ENCODE measurements around the gene TRIO.

The TRIO gene

GRCh38 chr5:14190194-14191164 is 47.3 kb downstream of the TRIO start:
- no peak for TF ChIP-seq CTCF (IDR thresholded peaks at IDR 0.05; ENCODE audit: borderline replicate concordance, extremely low read depth, low read length, poor library complexity, severe bottlenecking)
- TF ChIP-seq EZH2 (IDR thresholded peaks at IDR 0.05; ENCODE audit: borderline replicate concordance, low read depth, low read length, severe bottlenecking) = no peak
- Histone ChIP-seq H4K20me1 (ENCODE audit: insufficient read depth, low read length) (no peaks in the 10 kb centered on the region), H2AFZ (ENCODE audit: low read depth, low read length) (no peak overlapping the region), H3K27ac (ENCODE audit: low read length) (no peak overlapping the region), H3K36me3 (ENCODE audit: insufficient read depth, low read length) (no peaks in the 10 kb centered on the region), H3K4me3 (ENCODE audit: low read depth in 1 of 2, low read length in 2 of 2) (no peak overlapping the region), H3K27me3 (ENCODE audit: insufficient read depth, low read length, poor library complexity) (no peaks in the 10 kb centered on the region), H3K4me2 (ENCODE audit: insufficient read depth, low read length) (no peak overlapping the region), H3K9ac (ENCODE audit: low read depth, low read length) (no peak overlapping the region), H3K79me2 (ENCODE audit: insufficient read depth, low read length) (no peaks in the 10 kb centered on the region), H3K4me1 (ENCODE audit: insufficient read depth, low read length) (no peaks in the 10 kb centered on the region), H3K9me3 (ENCODE audit: insufficient read depth, low read length, severe bottlenecking) (no peaks in the 10 kb centered on the region)
- DNase-seq = no peak
- ATAC-seq (ENCODE audit: insufficient read depth, low read depth) = no peak

GRCh38 chr5:14191325-14191724 is 48.2 kb downstream of the TRIO start:
- no peak overlapping the region for H3K4me2 ChIP-seq (ENCODE audit: insufficient read depth, low read length)
- no peaks in the 10 kb centered on the region for H3K79me2 ChIP-seq (ENCODE audit: insufficient read depth, low read length)
- no peaks in the 10 kb centered on the region for H4K20me1 ChIP-seq (ENCODE audit: insufficient read depth, low read length)
- no peaks in the 10 kb centered on the region for H3K36me3 ChIP-seq (ENCODE audit: insufficient read depth, low read length)
- H3K27ac ChIP-seq (ENCODE audit: low read length) = no peak overlapping the region
- TF ChIP-seq CTCF (IDR thresholded peaks at IDR 0.05; ENCODE audit: borderline replicate concordance, extremely low read depth, low read length, poor library complexity, severe bottlenecking) = no peak
- no peak for TF ChIP-seq EZH2 (IDR thresholded peaks at IDR 0.05; ENCODE audit: borderline replicate concordance, low read depth, low read length, severe bottlenecking)
- ATAC-seq (ENCODE audit: insufficient read depth, low read depth) (no peak), DNase-seq (no peak)
- H2AFZ ChIP-seq (ENCODE audit: low read depth, low read length) = no peak overlapping the region
- no peaks in the 10 kb centered on the region for H3K9me3 ChIP-seq (ENCODE audit: insufficient read depth, low read length, severe bottlenecking)
- no peaks in the 10 kb centered on the region for H3K27me3 ChIP-seq (ENCODE audit: insufficient read depth, low read length, poor library complexity)
- no peak overlapping the region for H3K9ac ChIP-seq (ENCODE audit: low read depth, low read length)
- no peak overlapping the region for H3K4me3 ChIP-seq (ENCODE audit: low read depth in 1 of 2, low read length in 2 of 2)
- H3K4me1 ChIP-seq (ENCODE audit: insufficient read depth, low read length) = no peaks in the 10 kb centered on the region

- H3K9me3 ChIP-seq (ENCODE audit: insufficient read depth, low read length, severe bottlenecking) = no peaks in the 10 kb centered on the region
- H2AFZ ChIP-seq (ENCODE audit: low read depth, low read length) = no peak overlapping the region
- H3K9ac ChIP-seq (ENCODE audit: low read depth, low read length) = no peak overlapping the region
- H3K36me3 ChIP-seq (ENCODE audit: insufficient read depth, low read length) = no peaks in the 10 kb centered on the region
- ATAC-seq (ENCODE audit: insufficient read depth, low read depth) = no peak
- no peaks in the 10 kb centered on the region for H4K20me1 ChIP-seq (ENCODE audit: insufficient read depth, low read length)
- H3K4me3 ChIP-seq (ENCODE audit: low read depth in 1 of 2, low read length in 2 of 2) = no peak overlapping the region
- no peaks in the 10 kb centered on the region for H3K79me2 ChIP-seq (ENCODE audit: insufficient read depth, low read length)
- DNase-seq = no peak
- H3K4me2 ChIP-seq (ENCODE audit: insufficient read depth, low read length) = no peak overlapping the region
- no peak overlapping the region for H3K27ac ChIP-seq (ENCODE audit: low read length)
- H3K27me3 ChIP-seq (ENCODE audit: insufficient read depth, low read length, poor library complexity) = no peaks in the 10 kb centered on the region
- no peaks in the 10 kb centered on the region for H3K4me1 ChIP-seq (ENCODE audit: insufficient read depth, low read length)
- no peak for TF ChIP-seq CTCF (IDR thresholded peaks at IDR 0.05; ENCODE audit: borderline replicate concordance, extremely low read depth, low read length, poor library complexity, severe bottlenecking)
- TF ChIP-seq EZH2 (IDR thresholded peaks at IDR 0.05; ENCODE audit: borderline replicate concordance, low read depth, low read length, severe bottlenecking) = no peak
These were observed 50.4 kb downstream of the TRIO start for GRCh38 chr5:14193496-14193895.
